Endothelial cell of umbilical vein (primary cell): ENCODE data around the gene STX8. TPM values are rescaled to one million over a fixed set of nuclear protein-coding genes. Genes with fewer than 3 reads are reported as not detected.

ENCODE experiments used
- BruUV-seq: library from RNA; stranded (reverse); fragments of 400-500 nt; replicated peaks from 2 replicates; lab custom pipeline; 2021; lab: Mats Ljungman, UMichigan
- CTCF ChIA-PET: fragments of 300-600, 350-600 bp; sonication (Branson Sonifier 250); formaldehyde crosslinking; loops from one replicate; lab custom pipeline; 2021; ENCODE audit warnings: antibody characterized with exemption, inconsistent platforms; lab: Charles Lee
- POLR2A ChIA-PET: fragments of 300-600, 350-600 bp; sonication (Branson Sonifier 250); formaldehyde crosslinking; loops from one replicate; lab custom pipeline; 2021; ENCODE audit warnings: antibody characterized with exemption, inconsistent platforms; lab: Charles Lee
- DNase-seq: peaks from one replicate; pipeline ENCODE4 v3.0.0-alpha.2; 2011; ENCODE audit warnings: low read depth, low spot score
- FAIRE-seq: peaks from 2 replicates; lab custom pipeline; 2011; peaks lifted over from hg19 to GRCh38; lab: Jason Lieb, UNC
- H2AFZ ChIP-seq: 2 replicates; pipeline ENCODE4 v1.6.0; 2012; ENCODE audit warnings: low read depth, low read length, control low read depth, inconsistent platforms
- H3K27ac ChIP-seq: 2 replicates; pipeline ENCODE4 v1.5.1; 2011; ENCODE audit warnings: low read depth, mild to moderate bottlenecking, control low read depth, low read length, moderate library complexity; ENCODE audit not compliant: insufficient read depth
- H3K27me3 ChIP-seq, 2 experiments: 2 replicates each; pipeline versions ENCODE4 v1.6.0 to v1.6.1; 2011; ENCODE audit warnings: low read length in 2 of 2, mixed read lengths in 1 of 2; ENCODE audit not compliant: control insufficient read depth in 2 of 2, insufficient read depth in 2 of 2
- H3K36me3 ChIP-seq, 2 experiments: 2 replicates in 1 of 2; 3 replicates in 1 of 2; pipeline ENCODE4 v1.5.1; 2011; ENCODE audit warnings: low read length in 2 of 2, mild to moderate bottlenecking in 1 of 2, moderate library complexity in 1 of 2; ENCODE audit not compliant: control insufficient read depth in 2 of 2, insufficient read depth in 2 of 2; ENCODE audit errors: extremely low read depth in 1 of 2
- H3K4me1 ChIP-seq: 3 replicates; pipeline ENCODE4 v1.5.1; 2011; ENCODE audit warnings: mild to moderate bottlenecking, low read length; ENCODE audit not compliant: control insufficient read depth, insufficient read depth; ENCODE audit errors: extremely low read depth
- H3K4me2 ChIP-seq: 2 replicates; pipeline ENCODE4 v1.6.1; 2011; ENCODE audit warnings: low read length, control low read depth, mixed read lengths; ENCODE audit not compliant: insufficient read depth
- H3K4me3 ChIP-seq, 3 experiments: fragments of 200-600 bp in 1 of 3; sonication (generic), shearing (Covaris generic) in 1 of 3; replicated peaks in 1 of 3; 2 replicates each; pipeline ENCODE4 v1.5.1; 2011 to 2016; ENCODE audit warnings: control low read depth in 3 of 3, low read length in 3 of 3, mild to moderate bottlenecking in 2 of 3, inconsistent platforms in 1 of 3, low read depth in 1 of 3, moderate library complexity in 1 of 3; ENCODE audit not compliant: insufficient read depth in 1 of 3
- H3K79me2 ChIP-seq: 2 replicates; pipeline ENCODE4 v1.6.0; 2012; ENCODE audit warnings: low read length, inconsistent platforms; ENCODE audit not compliant: control insufficient read depth, insufficient read depth
- H3K9ac ChIP-seq: replicated peaks from 2 replicates; pipeline ENCODE3; 2011; ENCODE audit warnings: low read length, control low read depth; ENCODE audit not compliant: insufficient read depth; ENCODE audit errors: extremely low read depth
- H3K9me1 ChIP-seq: replicated peaks from 3 replicates; pipeline ENCODE4 v1.6.0; 2011; ENCODE audit warnings: mild to moderate bottlenecking, low read length; ENCODE audit not compliant: control insufficient read depth, insufficient read depth; ENCODE audit errors: extremely low read depth
- H3K9me3 ChIP-seq: replicated peaks from 2 replicates; pipeline ENCODE4 v1.5.1; 2012; ENCODE audit warnings: low read length, inconsistent platforms; ENCODE audit not compliant: control insufficient read depth, insufficient read depth
- H4K20me1 ChIP-seq: replicated peaks from 2 replicates; pipeline ENCODE3; 2011; ENCODE audit warnings: mild to moderate bottlenecking, low read length; ENCODE audit not compliant: control insufficient read depth, insufficient read depth; ENCODE audit errors: extremely low read depth
- EZH2 ChIP-seq: IDR thresholded peaks from 2 replicates; pipeline ENCODE4 v1.6.1; 2012; ENCODE audit warnings: borderline replicate concordance, low read depth, mild to moderate bottlenecking, moderate library complexity, low read length, inconsistent platforms; ENCODE audit not compliant: severe bottlenecking
- MYC ChIP-seq: IDR thresholded peaks from one replicate; pipeline ENCODE4 v1.6.1; 2011; ENCODE audit warnings: mild to moderate bottlenecking, low read depth, low read length
- POLR2A ChIP-seq: IDR thresholded peaks from 2 replicates; pipeline ENCODE4 v1.6.1; 2012; ENCODE audit warnings: low read depth, mild to moderate bottlenecking, control low read depth, low read length
- dilution Hi-C: fragments of 300-500 bp; cut with MboI; formaldehyde crosslinking; loops from one replicate; pipeline ENCODE4 v1.15.0; 2019; ENCODE audit warnings: low sequenced_read_pairs; ENCODE audit not compliant: extremely low pct_ligation_motif_present
- intact Hi-C: fragments of 100-400 bp; cut with micrococcal nuclease; formaldehyde crosslinking; loops from one replicate; pipeline ENCODE4 v1.10.0; 2022
- polyA plus RNA-seq, 4 experiments: library from polyadenylated mRNA; depleted of rRNA in 3 of 4; stranded (reverse) in 3 of 4; unstranded in 1 of 4; fragments of >200 nt; gene quantifications; 2 replicates each; pipeline versions ENCODE4 v1.2.1 to v1.2.3, GENCODE V29; 2011 to 2012; ENCODE audit warnings: missing spikeins in 1 of 4
- total RNA-seq: library from RNA; stranded (reverse); gene quantifications from 2 replicates; pipeline ENCODE4 v1.2.3, GENCODE V29; 2021

STX8 gene
- total and polyA plus RNA-seq, 2 donors (not counting 3 experiments of a cell fraction or from before 2014, with no cell fraction given): 25.9 to 67.3 TPM

DNA sequence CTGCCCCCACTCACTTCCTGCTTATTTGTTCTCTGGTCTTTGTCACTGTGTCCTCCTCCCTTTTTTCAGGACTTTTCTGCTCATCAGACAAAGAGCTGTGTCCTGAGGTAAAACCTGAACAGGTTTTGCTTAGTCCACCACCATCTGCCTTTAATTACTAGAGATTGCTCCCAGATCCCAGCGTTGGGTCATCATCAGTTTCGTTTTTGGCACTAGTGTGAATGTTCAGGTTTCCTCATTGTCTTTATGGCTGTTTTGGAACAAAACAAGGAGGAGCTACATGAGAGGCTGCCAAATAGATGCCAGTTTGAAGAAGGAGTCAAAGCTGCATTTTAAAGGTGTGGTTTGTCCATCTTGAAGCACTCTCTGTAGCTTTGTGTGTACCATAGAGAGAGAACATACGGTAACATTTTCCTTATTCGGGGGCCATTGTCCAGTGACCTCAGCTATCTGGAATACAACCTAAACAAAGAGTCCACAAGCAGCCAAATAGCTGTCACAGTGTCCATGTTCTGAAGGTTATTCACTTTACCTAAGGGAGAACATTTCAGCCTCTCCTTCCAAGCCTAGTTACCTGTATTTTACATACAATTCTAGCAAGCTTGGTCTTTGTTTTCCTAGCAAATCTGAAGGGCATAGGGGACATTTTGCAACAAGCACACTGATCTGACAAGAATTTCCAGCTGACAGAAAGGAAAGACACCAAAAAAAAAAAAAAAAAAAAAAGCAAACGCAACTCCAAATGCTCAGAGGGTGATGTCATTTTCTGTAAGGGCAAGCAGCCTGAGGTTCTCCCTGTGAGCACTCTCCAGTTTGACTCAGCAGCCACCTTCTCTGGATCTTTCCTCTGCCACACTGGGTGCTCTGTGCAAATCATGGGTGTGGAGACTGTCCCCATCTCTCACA, 358.2 kb downstream of the STX8 start:
- H3K9me1 ChIP-seq: no peaks in the 10 kb centered on the region
- no peaks in the 10 kb centered on the region for H4K20me1 ChIP-seq
- H3K79me2 ChIP-seq: no peaks in the 10 kb centered on the region
- BruUV-seq: no TSS peak
- H3K9me3 ChIP-seq: no peaks in the 10 kb centered on the region
- no peak overlapping the region for H3K27ac ChIP-seq
- H3K4me2 ChIP-seq: no peak overlapping the region
- FAIRE-seq (no peak), DNase-seq (no peak)
- no peak for TF ChIP-seq POLR2A
- ChIA-PET POLR2A (no interaction called here), CTCF (interaction anchor here (0.8 to 1.1 kb wide), 2 partner anchors 9 to 337 kb away, joined by 3 read pairs; no protein-coding TSS in a partner anchor)
- dilution Hi-C loops: no loop called here
- intact Hi-C loops: no loop called here
- no peaks in the 10 kb centered on the region for H3K36me3 ChIP-seq
- no peak overlapping the region for H3K9ac ChIP-seq
- no peaks in the 10 kb centered on the region for H3K4me1 ChIP-seq
- no peak overlapping the region for H2AFZ ChIP-seq
- no peaks in the 10 kb centered on the region for H3K27me3 ChIP-seq
- no peak overlapping the region for H3K4me3 ChIP-seq

DNA sequence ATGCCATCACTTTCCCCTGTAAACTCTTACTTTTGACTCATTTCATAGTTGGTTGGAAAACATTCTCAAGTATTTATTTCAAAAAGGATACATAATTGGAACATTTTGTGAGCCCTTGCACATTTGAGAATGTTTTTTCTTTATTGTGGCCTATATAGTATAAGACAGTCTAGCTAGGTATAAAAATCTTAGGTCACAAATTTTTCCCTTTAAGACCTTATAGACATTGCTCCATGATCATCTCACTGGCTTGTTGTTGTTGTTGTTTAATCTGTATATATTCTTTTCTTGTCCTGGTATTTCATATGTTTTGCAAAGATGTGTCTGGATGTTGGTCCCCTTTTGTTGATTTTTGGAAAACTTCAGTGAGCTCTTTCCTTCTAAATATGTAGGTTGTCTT, 360.2 kb downstream of the STX8 start:
- Histone ChIP-seq H3K4me2 (no peak overlapping the region), H3K9me3 (no peaks in the 10 kb centered on the region), H2AFZ (no peak overlapping the region), H3K79me2 (no peaks in the 10 kb centered on the region), H3K27me3 (no peaks in the 10 kb centered on the region), H3K9me1 (no peaks in the 10 kb centered on the region), H3K36me3 (no peaks in the 10 kb centered on the region), H3K4me3 (no peak overlapping the region), H3K9ac (no peak overlapping the region), H3K27ac (no peak overlapping the region), H4K20me1 (no peaks in the 10 kb centered on the region), H3K4me1 (no peaks in the 10 kb centered on the region)
- no peak for FAIRE-seq
- POLR2A ChIA-PET: no interaction called here
- CTCF ChIA-PET: no interaction called here
- intact Hi-C loops (no loop called here), dilution Hi-C loops (no loop called here)
- TF ChIP-seq MYC: no peak
- no peak for TF ChIP-seq EZH2
- BruUV-seq: no TSS peak
- no peak for DNase-seq
